H1 (cell line): ENCODE data around the gene LBP. TPM values are rescaled to one million over a fixed set of nuclear protein-coding genes. Genes with fewer than 3 reads are reported as not detected.

Source experiments
- CHD1 ChIP-seq: IDR thresholded peaks from 2 replicates; pipeline ENCODE4 v1.6.1; 2012; ENCODE audit warnings: low read depth, low read length, improper control_type of control experiment
- CTBP2 ChIP-seq: IDR thresholded peaks from 2 replicates; pipeline ENCODE4 v1.7.0; 2011; ENCODE audit warnings: borderline replicate concordance, mild to moderate bottlenecking, moderate library complexity, mixed read lengths, low read length; ENCODE audit not compliant: insufficient read depth, insufficient read length
- MAX ChIP-seq: IDR thresholded peaks from 2 replicates; pipeline ENCODE4 v1.6.1; 2012; ENCODE audit warnings: inconsistent platforms
- POLR2A ChIP-seq, 2 experiments: IDR thresholded peaks; 1 replicate in 1 of 2; 2 replicates in 1 of 2; pipeline ENCODE4 v1.6.1; 2011; ENCODE audit warnings: low read depth in 2 of 2, low read length in 2 of 2, mild to moderate bottlenecking in 2 of 2; ENCODE audit errors: control extremely low read depth in 1 of 2
- SP2 ChIP-seq: IDR thresholded peaks from 2 replicates; pipeline ENCODE4 v1.6.1; 2012; ENCODE audit warnings: mild to moderate bottlenecking, low read length, inconsistent platforms
- polyA plus RNA-seq, 7 experiments: library from polyadenylated mRNA; depleted of rRNA in 3 of 7; stranded (reverse) in 5 of 7; unstranded in 2 of 7; fragments of >200 nt in 5 of 7; fragments of 200-250 nt in 2 of 7; gene quantifications; 1 replicate in 5 of 7; 2 replicates in 1 of 7; 4 replicates in 1 of 7; pipeline versions ENCODE4 v1.2.1 to v1.2.3, GENCODE V29; 2011 to 2013; ENCODE audit warnings: missing spikeins in 2 of 7, mixed read lengths in 2 of 7
- total RNA-seq: library from RNA; stranded (reverse); fragmentation: NEBNext Ultra II Directional; extraction: Animal tissue kit (Norgen Biotek cat#: 25700); gene quantifications from 2 replicates; pipeline ENCODE4 v1.2.1, GENCODE V29; 2021

The LBP gene
- total and polyA plus RNA-seq, 2 of the 8 experiments (the other 6 are each of a cell fraction or from before 2014, with no cell fraction given), result 0.60 to 0.63 TPM

- TF ChIP-seq POLR2A (IDR thresholded peaks at IDR 0.05; ENCODE audit: control extremely low read depth in 1 of 2, low read depth in 2 of 2, low read length in 2 of 2) (no peak), MAX (no peak), SP2 (no peak), CTBP2 (no peak), CHD1 (no peak)
These were observed 26.5 kb downstream of the LBP start (continued) for GRCh38 chr20:38372806-38373205.
